ENCODE measurements around the gene RABL2B.
"Not testable (repeated sequence)": the region's sequence is repeated elsewhere in the genome, so short reads cannot be mapped to it uniquely, and the experiment has no call there.

The RABL2B gene

GRCh38 chr22:50783033-50783879 lies at the start of gene RABL2B:
Gene RABL2B, minus strand, starts transcription at chr22:50783636. Its CDS starts 1,342 bp downstream, at chr22:50782294.
- H3K27me3 ChIP-seq (ENCODE audit: insufficient read depth, low read depth); H3K36me3 ChIP-seq (ENCODE audit: insufficient read depth); H3K4me1 ChIP-seq (ENCODE audit: low read depth, poor library complexity, severe bottlenecking); H2AFZ ChIP-seq (ENCODE audit: low read depth); H4K20me1 ChIP-seq (ENCODE audit: insufficient read depth); H3K4me2 ChIP-seq; H3K4me3 ChIP-seq (IDR thresholded peaks at IDR 0.05; ENCODE audit: insufficient read depth, low read depth, low read length); H3K27ac ChIP-seq; H3K79me2 ChIP-seq (ENCODE audit: insufficient read depth, low read depth); H3K9ac ChIP-seq: not testable (repeated sequence)

- H3K4me2 ChIP-seq; H3K27ac ChIP-seq; H3K4me1 ChIP-seq (ENCODE audit: low read depth, poor library complexity, severe bottlenecking); H3K79me2 ChIP-seq (ENCODE audit: insufficient read depth, low read depth); H3K27me3 ChIP-seq (ENCODE audit: insufficient read depth, low read depth); H3K4me3 ChIP-seq (IDR thresholded peaks at IDR 0.05; ENCODE audit: insufficient read depth, low read depth, low read length); H2AFZ ChIP-seq (ENCODE audit: low read depth); H4K20me1 ChIP-seq (ENCODE audit: insufficient read depth); H3K9ac ChIP-seq; H3K36me3 ChIP-seq (ENCODE audit: insufficient read depth): not testable (repeated sequence)
These were observed 3.5 kb upstream of the RABL2B start for GRCh38 chr22:50786936-50787335.

GRCh38 chr22:50785289-50785688 lies 1.9 kb upstream of the RABL2B start:
- not testable (repeated sequence) for H3K4me2 ChIP-seq; H3K27ac ChIP-seq; H4K20me1 ChIP-seq (ENCODE audit: insufficient read depth); H3K79me2 ChIP-seq (ENCODE audit: insufficient read depth, low read depth); H3K27me3 ChIP-seq (ENCODE audit: insufficient read depth, low read depth); H3K4me3 ChIP-seq (IDR thresholded peaks at IDR 0.05; ENCODE audit: insufficient read depth, low read depth, low read length); H3K4me1 ChIP-seq (ENCODE audit: low read depth, poor library complexity, severe bottlenecking); H2AFZ ChIP-seq (ENCODE audit: low read depth); H3K36me3 ChIP-seq (ENCODE audit: insufficient read depth); H3K9ac ChIP-seq

GRCh38 chr22:50783880-50784276 lies 442 bp upstream of the RABL2B start:
- H2AFZ ChIP-seq (ENCODE audit: low read depth); H4K20me1 ChIP-seq (ENCODE audit: insufficient read depth); H3K27me3 ChIP-seq (ENCODE audit: insufficient read depth, low read depth); H3K4me1 ChIP-seq (ENCODE audit: low read depth, poor library complexity, severe bottlenecking); H3K4me3 ChIP-seq (IDR thresholded peaks at IDR 0.05; ENCODE audit: insufficient read depth, low read depth, low read length); H3K79me2 ChIP-seq (ENCODE audit: insufficient read depth, low read depth); H3K27ac ChIP-seq; H3K4me2 ChIP-seq; H3K9ac ChIP-seq; H3K36me3 ChIP-seq (ENCODE audit: insufficient read depth): not testable (repeated sequence)

- not testable (repeated sequence) for H3K27ac ChIP-seq; H4K20me1 ChIP-seq (ENCODE audit: insufficient read depth); H3K4me3 ChIP-seq (IDR thresholded peaks at IDR 0.05; ENCODE audit: insufficient read depth, low read depth, low read length); H3K4me2 ChIP-seq; H3K4me1 ChIP-seq (ENCODE audit: low read depth, poor library complexity, severe bottlenecking); H3K79me2 ChIP-seq (ENCODE audit: insufficient read depth, low read depth); H3K9ac ChIP-seq; H3K27me3 ChIP-seq (ENCODE audit: insufficient read depth, low read depth); H3K36me3 ChIP-seq (ENCODE audit: insufficient read depth); H2AFZ ChIP-seq (ENCODE audit: low read depth)
These were observed 1.2 kb downstream of the RABL2B start for GRCh38 chr22:50782253-50782652.

GRCh38 chr22:50780244-50780643 lies 3.2 kb downstream of the RABL2B start:
- H3K79me2 ChIP-seq (ENCODE audit: insufficient read depth, low read depth); H3K4me2 ChIP-seq; H3K36me3 ChIP-seq (ENCODE audit: insufficient read depth); H2AFZ ChIP-seq (ENCODE audit: low read depth); H3K27ac ChIP-seq; H3K4me3 ChIP-seq (IDR thresholded peaks at IDR 0.05; ENCODE audit: insufficient read depth, low read depth, low read length); H3K27me3 ChIP-seq (ENCODE audit: insufficient read depth, low read depth); H3K4me1 ChIP-seq (ENCODE audit: low read depth, poor library complexity, severe bottlenecking); H4K20me1 ChIP-seq (ENCODE audit: insufficient read depth); H3K9ac ChIP-seq: not testable (repeated sequence)

- H3K4me1 ChIP-seq (ENCODE audit: low read depth, poor library complexity, severe bottlenecking); H3K79me2 ChIP-seq (ENCODE audit: insufficient read depth, low read depth); H2AFZ ChIP-seq (ENCODE audit: low read depth): not testable (repeated sequence)
These were observed 5.8 kb downstream of the RABL2B start for GRCh38 chr22:50777631-50778030.

GRCh38 chr22:50775132-50775531 lies 8.3 kb downstream of the RABL2B start:
- not testable (repeated sequence) for H3K27me3 ChIP-seq (ENCODE audit: insufficient read depth, low read depth); H2AFZ ChIP-seq (ENCODE audit: low read depth); H3K9ac ChIP-seq; H3K79me2 ChIP-seq (ENCODE audit: insufficient read depth, low read depth); H3K4me2 ChIP-seq; H3K4me1 ChIP-seq (ENCODE audit: low read depth, poor library complexity, severe bottlenecking); H3K4me3 ChIP-seq (IDR thresholded peaks at IDR 0.05; ENCODE audit: insufficient read depth, low read depth, low read length); H3K36me3 ChIP-seq (ENCODE audit: insufficient read depth); H4K20me1 ChIP-seq (ENCODE audit: insufficient read depth); H3K27ac ChIP-seq
- TF ChIP-seq CTCF (conservative IDR thresholded peaks at IDR 0.05; ENCODE audit: low read depth, low read length), result peak; percentile 14; the same call in 1 of the 2 replicates

More at GRCh38 chr22:50777631-50778030, 5.8 kb downstream of the RABL2B start:
- not testable (repeated sequence) for H3K27me3 ChIP-seq (ENCODE audit: insufficient read depth, low read depth); H3K27ac ChIP-seq; H3K36me3 ChIP-seq (ENCODE audit: insufficient read depth); H4K20me1 ChIP-seq (ENCODE audit: insufficient read depth); H3K9ac ChIP-seq; H3K4me2 ChIP-seq; H3K4me3 ChIP-seq (IDR thresholded peaks at IDR 0.05; ENCODE audit: insufficient read depth, low read depth, low read length)

GRCh38 chr22:50764288-50764687 lies 19.1 kb downstream of the RABL2B start:
- not testable (repeated sequence) for H2AFZ ChIP-seq (ENCODE audit: low read depth); H3K9ac ChIP-seq; H4K20me1 ChIP-seq (ENCODE audit: insufficient read depth); H3K4me3 ChIP-seq (IDR thresholded peaks at IDR 0.05; ENCODE audit: insufficient read depth, low read depth, low read length); H3K4me1 ChIP-seq (ENCODE audit: low read depth, poor library complexity, severe bottlenecking); H3K27ac ChIP-seq; H3K79me2 ChIP-seq (ENCODE audit: insufficient read depth, low read depth); H3K27me3 ChIP-seq (ENCODE audit: insufficient read depth, low read depth); H3K4me2 ChIP-seq; H3K36me3 ChIP-seq (ENCODE audit: insufficient read depth)
